GM12891 (cell line): ENCODE measurements around the gene CFAP97D1.
"Not testable (repeated sequence)": the region's sequence is repeated elsewhere in the genome, so short reads cannot be mapped to it uniquely, and the experiment has no call there.

ENCODE experiments used
- DNase-seq: peaks from one replicate; pipeline ENCODE4 v3.0.0; 2011; ENCODE audit warnings: low spot score; ENCODE audit not compliant: insufficient read length
- FAIRE-seq: peaks from 2 replicates; lab custom pipeline; 2011; peaks lifted over from hg19 to GRCh38; lab: Jason Lieb, UNC
- PAX5 ChIP-seq: IDR thresholded peaks from 2 replicates; pipeline ENCODE4 v1.6.1; 2011; ENCODE audit warnings: low read length, moderate library complexity, mild to moderate bottlenecking; ENCODE audit not compliant: insufficient read depth, severe bottlenecking
- POLR2A ChIP-seq: IDR thresholded peaks from 2 replicates; pipeline ENCODE4 v1.6.1; 2011; ENCODE audit warnings: low read depth, low read length, control low read depth
- POLR2AphosphoS5 ChIP-seq: IDR thresholded peaks from 2 replicates; pipeline ENCODE4 v1.6.1; 2011; ENCODE audit warnings: low read depth, low read length, control low read depth
- POU2F2 ChIP-seq: IDR thresholded peaks from 2 replicates; pipeline ENCODE4 v1.6.1; 2011; ENCODE audit warnings: low read depth, mild to moderate bottlenecking, control low read depth, low read length, moderate library complexity
- SPI1 ChIP-seq: IDR thresholded peaks from 2 replicates; pipeline ENCODE4 v1.6.1; 2011; ENCODE audit warnings: low read depth, low read length, control low read depth
- TAF1 ChIP-seq: IDR thresholded peaks from 2 replicates; pipeline ENCODE4 v1.6.1; 2011; ENCODE audit warnings: low read depth, low read length, control low read depth

CFAP97D1 gene

GRCh38 chr17:43791589-43791988, 11.4 kb downstream of the CFAP97D1 start:
- FAIRE-seq (no peak), DNase-seq (no peak)
- TF ChIP-seq TAF1 (no peak), POU2F2 (no peak), SPI1 (no peak), POLR2AphosphoS5 (no peak), POLR2A (no peak)

GRCh38 chr17:43792668-43793067, 12.4 kb downstream of the CFAP97D1 start:
- not testable (repeated sequence) for DNase-seq, FAIRE-seq

- FAIRE-seq, DNase-seq: not testable (repeated sequence)
These were observed 17.8 kb downstream of the CFAP97D1 start for GRCh38 chr17:43798024-43798423.

GRCh38 chr17:43799047-43799446, 18.8 kb downstream of the CFAP97D1 start:
- TF ChIP-seq TAF1, result no peak
- TF ChIP-seq POU2F2, result no peak
- no peak for TF ChIP-seq POLR2A
- no peak for FAIRE-seq
- DNase-seq, result no peak

DNA sequence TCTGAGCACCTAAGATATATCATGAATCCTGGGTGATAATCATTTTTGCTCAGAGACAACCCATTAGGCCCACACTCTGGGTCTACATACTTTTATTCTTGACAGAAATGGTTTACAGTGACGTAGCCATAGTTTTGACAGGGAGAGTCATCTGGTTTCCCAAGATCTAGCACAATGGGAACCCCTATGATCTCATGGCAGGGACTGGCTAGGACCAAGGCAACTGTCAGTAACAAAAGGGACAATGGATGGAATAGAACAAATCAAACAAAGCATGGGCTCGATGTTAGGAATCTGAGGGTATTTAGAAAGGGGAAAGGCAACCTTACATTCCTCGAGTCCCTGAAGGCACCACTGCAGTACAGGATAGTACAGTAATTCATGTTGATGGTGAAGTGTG, 20.5 kb downstream of the CFAP97D1 start:
- DNase-seq, result no peak
- no peak for FAIRE-seq
- TF ChIP-seq PAX5, result no peak
- no peak for TF ChIP-seq POLR2A
- TF ChIP-seq POU2F2, result no peak
- no peak for TF ChIP-seq SPI1
- no peak for TF ChIP-seq POLR2AphosphoS5
- no peak for TF ChIP-seq TAF1

DNA sequence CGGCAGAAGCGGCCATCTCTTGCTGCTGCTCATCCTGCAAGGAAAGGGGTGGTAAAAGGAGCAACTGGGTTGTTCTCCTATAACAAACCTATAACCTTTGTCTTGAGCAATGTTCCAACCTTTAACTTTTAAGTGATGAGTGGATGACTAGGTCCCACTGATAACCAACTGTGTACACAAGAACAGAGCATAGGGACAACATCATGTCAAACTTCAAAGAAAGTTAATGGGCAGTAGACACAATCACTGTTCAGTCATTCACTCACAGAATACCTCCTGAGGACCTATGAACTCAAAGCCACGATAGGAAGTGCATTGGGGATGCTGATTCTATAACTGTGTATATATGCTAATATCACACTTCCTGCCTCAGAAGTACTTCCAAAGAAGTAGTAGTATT, 21.6 kb downstream of the CFAP97D1 start:
- DNase-seq, result no peak
- no peak for FAIRE-seq
- TF ChIP-seq TAF1 (no peak), POLR2AphosphoS5 (no peak), SPI1 (no peak), POU2F2 (no peak), POLR2A (no peak), PAX5 (no peak)

DNA sequence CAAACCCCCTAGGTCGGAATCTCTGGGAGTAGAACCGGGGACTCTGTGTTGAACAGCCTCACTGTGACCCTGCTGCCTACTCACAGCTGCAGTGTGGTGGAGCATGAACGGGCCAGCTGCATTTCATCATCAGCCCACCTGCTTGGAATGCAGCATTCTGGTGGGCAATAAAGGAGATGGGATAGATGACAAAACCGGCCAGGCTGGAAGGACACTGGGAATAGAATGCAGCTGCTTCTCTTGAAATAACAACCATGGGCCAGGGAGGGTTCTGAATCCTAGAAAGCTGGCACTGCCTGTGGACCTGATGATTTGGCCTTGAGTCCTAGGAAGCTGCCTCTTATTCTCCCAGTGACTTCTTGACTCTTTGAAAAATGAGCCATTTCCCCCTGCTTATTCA, 23.5 kb downstream of the CFAP97D1 start:
- TF ChIP-seq POU2F2, result no peak
- no peak for DNase-seq
- FAIRE-seq, result no peak

DNA sequence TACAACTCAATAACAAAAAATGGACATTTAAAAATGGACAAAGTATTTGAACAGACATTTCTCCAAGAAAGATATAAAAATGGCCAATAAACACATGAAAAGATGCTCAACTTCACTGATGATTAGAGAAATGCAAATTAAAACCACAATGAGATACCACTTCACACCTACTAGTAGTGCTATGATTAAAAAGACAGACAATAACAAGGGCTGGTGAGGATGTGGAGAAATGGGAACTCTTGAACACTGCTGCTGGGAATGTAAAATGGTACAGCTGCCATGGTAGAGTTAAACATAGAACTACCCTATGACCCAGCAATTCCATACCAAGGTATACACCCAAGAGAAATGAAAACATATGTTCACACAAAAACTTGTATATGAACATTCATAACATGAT, 24.9 kb downstream of the CFAP97D1 start:
- FAIRE-seq, result no peak
- DNase-seq, result no peak
- TF ChIP-seq SPI1 (no peak), PAX5 (no peak), POLR2A (no peak), TAF1 (no peak), POLR2AphosphoS5 (no peak), POU2F2 (no peak)

DNA sequence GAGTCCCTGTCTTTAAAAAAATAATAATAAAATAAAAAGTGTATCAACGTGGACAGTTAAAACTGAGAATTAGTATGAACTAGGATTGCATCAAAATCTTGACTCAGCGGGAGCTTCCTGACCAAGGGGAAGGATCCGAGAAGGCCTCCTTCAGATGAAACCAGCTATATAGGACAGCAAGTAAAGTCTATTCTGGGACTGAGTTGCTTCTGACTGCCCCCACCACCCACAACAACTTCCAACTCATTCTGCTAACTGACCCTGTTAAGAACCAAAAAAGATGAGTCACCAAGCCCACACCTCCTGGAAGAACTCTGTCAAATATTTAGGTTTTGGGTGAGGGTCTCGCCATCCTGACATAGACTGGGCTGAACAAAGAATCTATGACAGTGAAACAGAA, 27.8 kb downstream of the CFAP97D1 start:
- no peak for FAIRE-seq
- no peak for DNase-seq

DNA sequence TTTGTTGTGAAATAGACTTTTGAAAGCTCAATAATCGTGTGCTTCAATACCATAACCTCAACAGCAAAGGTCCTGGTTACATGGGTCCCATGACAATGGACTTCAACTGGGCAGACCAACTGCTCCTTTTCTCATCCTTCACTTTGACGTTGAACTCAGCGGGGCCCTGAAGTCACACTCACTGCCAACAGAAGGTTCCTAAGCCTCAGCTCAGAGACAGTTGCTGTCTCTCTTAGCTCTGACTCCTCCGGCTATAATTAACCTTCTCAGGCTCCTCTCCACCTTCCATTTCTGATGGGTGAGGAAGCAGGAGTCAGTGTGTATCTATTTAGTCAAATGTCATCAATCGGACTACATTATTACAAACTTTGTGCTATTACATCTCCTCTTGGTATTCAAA, 28.9 kb downstream of the CFAP97D1 start:
- no peak for DNase-seq
- no peak for TF ChIP-seq PAX5
- no peak for TF ChIP-seq POLR2A
- TF ChIP-seq SPI1, result no peak
- TF ChIP-seq POU2F2, result no peak
- TF ChIP-seq POLR2AphosphoS5, result no peak
- no peak for TF ChIP-seq TAF1
- FAIRE-seq, result no peak

More for the DNA sequence above, 27.8 kb downstream of the CFAP97D1 start:
- TF ChIP-seq TAF1 (no peak), PAX5 (no peak), SPI1 (no peak), POLR2AphosphoS5 (no peak), POU2F2 (no peak), POLR2A (no peak)

DNA sequence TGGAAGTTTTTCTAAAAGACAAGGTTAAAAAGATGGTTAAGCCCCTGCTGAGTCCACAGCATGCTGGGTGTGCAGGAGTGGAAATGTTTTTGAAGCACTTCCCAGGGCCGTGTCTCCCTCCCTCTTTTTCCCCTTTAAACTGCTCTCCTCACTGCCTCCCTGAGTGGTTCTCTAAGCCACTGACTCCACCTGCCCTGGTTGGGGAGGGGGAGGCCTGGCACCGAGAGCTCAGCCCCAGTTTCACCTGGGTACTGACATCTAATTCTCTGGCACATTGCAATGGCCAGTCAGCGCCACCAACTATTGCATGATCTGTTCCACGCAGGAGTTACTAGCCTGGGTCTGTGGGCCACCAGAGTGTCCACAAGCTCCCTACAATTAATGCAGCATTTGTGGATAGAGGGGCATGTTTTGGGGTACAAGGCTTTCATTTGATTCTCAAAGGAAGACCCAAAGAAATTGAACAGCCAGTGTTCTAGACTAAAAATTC, 30.0 kb downstream of the CFAP97D1 start:
- no peak for FAIRE-seq

DNA sequence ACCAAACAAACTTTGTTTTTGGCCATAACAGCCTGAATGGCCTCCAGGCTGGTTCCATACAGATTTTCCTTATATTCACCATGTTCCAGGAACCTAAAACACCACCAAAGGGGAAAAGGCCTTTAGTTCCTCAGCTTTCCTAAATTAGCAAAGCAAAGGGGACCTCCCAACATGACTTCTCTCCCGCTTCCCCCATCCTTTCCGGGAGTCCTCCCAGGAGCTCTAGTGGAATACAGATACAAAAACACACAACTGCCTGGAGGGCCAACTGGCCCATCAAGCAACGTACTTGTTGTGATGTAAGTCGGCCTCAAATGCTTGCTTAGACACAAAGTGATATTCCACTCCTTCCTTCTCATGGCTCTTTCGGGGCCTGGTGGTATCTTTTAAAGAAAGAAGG, 30.6 kb downstream of the CFAP97D1 start:
- TF ChIP-seq PAX5 (no peak), POLR2AphosphoS5 (no peak), POLR2A (no peak), POU2F2 (no peak), TAF1 (no peak), SPI1 (no peak)
- FAIRE-seq, result no peak
- DNase-seq, result no peak

More for the DNA sequence above, 30.0 kb downstream of the CFAP97D1 start:
- DNase-seq, result no peak
- TF ChIP-seq POLR2A, result no peak
- TF ChIP-seq POLR2AphosphoS5, result no peak
- TF ChIP-seq SPI1, result no peak
- no peak for TF ChIP-seq POU2F2
- TF ChIP-seq TAF1, result no peak
- no peak for TF ChIP-seq PAX5
